HepG2 (cell line): Measurements from ENCODE around the gene KRT27. TPM values are rescaled to one million over a fixed set of nuclear protein-coding genes. Genes with fewer than 3 reads are reported as not detected.
A peak's percentile ranks its signal among the peaks of the same experiment; 100 is the strongest.

Source experiments
- FOXK2 ChIP-seq: fragments of 450-650 bp; IDR thresholded peaks from 2 replicates; pipeline ENCODE4 v1.6.1; 2016
- GLMP ChIP-seq: sonication (generic); formaldehyde crosslinking; IDR thresholded peaks from 2 replicates; pipeline ENCODE4 v1.9.0; 2021; ENCODE audit warnings: missing genetic modification reagents, mild to moderate bottlenecking, borderline replicate concordance
- GPN1 ChIP-seq: sonication (generic); formaldehyde crosslinking; IDR thresholded peaks from 2 replicates; pipeline ENCODE4 v1.5.1; 2020; ENCODE audit warnings: missing genetic modification reagents, borderline replicate concordance
- HNF1A ChIP-seq, 2 experiments: sonication (generic) in 1 of 2; formaldehyde crosslinking in 1 of 2; IDR thresholded peaks; 2 replicates each; pipeline versions ENCODE4 v1.4.0 to v1.6.1; 2016 to 2020; ENCODE audit warnings: borderline replicate concordance in 1 of 2, low read depth in 1 of 2, mild to moderate bottlenecking in 1 of 2, missing genetic modification reagents in 1 of 2
- HNF4G ChIP-seq, 2 experiments: sonication (generic) in 1 of 2; formaldehyde crosslinking in 1 of 2; IDR thresholded peaks; 2 replicates each; pipeline versions ENCODE4 v1.4.0 to v1.6.1; 2011 to 2020; ENCODE audit warnings: borderline replicate concordance in 2 of 2, low read depth in 2 of 2, mild to moderate bottlenecking in 2 of 2, low read length in 1 of 2, missing genetic modification reagents in 1 of 2, moderate library complexity in 1 of 2
- MAZ ChIP-seq, 2 experiments: sonication (generic) in 1 of 2; formaldehyde crosslinking in 1 of 2; IDR thresholded peaks; 2 replicates each; pipeline versions ENCODE4 v1.5.0 to v1.6.1; 2012 to 2020; ENCODE audit warnings: low read depth in 2 of 2, mild to moderate bottlenecking in 2 of 2, borderline replicate concordance in 1 of 2, improper control_type of control experiment in 1 of 2, low read length in 1 of 2, missing genetic modification reagents in 1 of 2, moderate library complexity in 1 of 2
- NCOR1 ChIP-seq: fragments of 200-600 bp; sonication (generic); IDR thresholded peaks from 2 replicates; pipeline ENCODE4 v1.7.0; 2017; ENCODE audit warnings: antibody characterized with exemption, low read length, borderline replicate concordance
- NFE2 ChIP-seq: sonication (generic); formaldehyde crosslinking; IDR thresholded peaks from 2 replicates; pipeline ENCODE4 v1.4.0; 2020; ENCODE audit warnings: missing genetic modification reagents
- RFX1 ChIP-seq: fragments of 450-650 bp; IDR thresholded peaks from 2 replicates; pipeline ENCODE4 v1.6.1; 2017
- SNRNP70 ChIP-seq: fragments of 200-400 bp; formaldehyde crosslinking; IDR thresholded peaks from 2 replicates; pipeline ENCODE4 v1.6.1; 2017; ENCODE audit warnings: mild to moderate bottlenecking, low read depth, low read length, moderate library complexity
- STAT5B ChIP-seq: sonication (generic); formaldehyde crosslinking; IDR thresholded peaks from 2 replicates; pipeline ENCODE4 v1.4.0; 2020; ENCODE audit warnings: missing genetic modification reagents
- ZBTB7B ChIP-seq: sonication (generic); formaldehyde crosslinking; IDR thresholded peaks from 2 replicates; pipeline ENCODE4 v1.4.0; 2020; ENCODE audit warnings: missing genetic modification reagents
- ZMAT3 ChIP-seq: sonication (generic); formaldehyde crosslinking; conservative IDR thresholded peaks from 2 replicates; pipeline ENCODE4 v1.7.0; 2021; ENCODE audit warnings: missing genetic modification reagents
- ZNF383 ChIP-seq: sonication (generic); formaldehyde crosslinking; IDR thresholded peaks from 2 replicates; pipeline ENCODE4 v1.4.0; 2020; ENCODE audit warnings: missing genetic modification reagents, mild to moderate bottlenecking, borderline replicate concordance
- ZNF674 ChIP-seq: sonication (generic); formaldehyde crosslinking; IDR thresholded peaks from 2 replicates; pipeline ENCODE4 v1.5.0; 2020; ENCODE audit warnings: low read depth, mild to moderate bottlenecking, missing genetic modification reagents
- ZNF782 ChIP-seq: sonication (generic); formaldehyde crosslinking; IDR thresholded peaks from 2 replicates; pipeline ENCODE4 v1.4.0; 2020; ENCODE audit warnings: missing genetic modification reagents, mild to moderate bottlenecking, borderline replicate concordance
- polyA plus RNA-seq, 8 experiments: library from polyadenylated mRNA; depleted of rRNA in 3 of 8; stranded (reverse) in 7 of 8; unstranded in 1 of 8; fragments of >200 nt; fragmentation: Illumina TruSeq in 4 of 8; extraction: Trizol in 4 of 8; gene quantifications; 2 replicates each; pipeline versions ENCODE4 v1.2.1 to v1.2.3, GENCODE V29; 2011 to 2016; ENCODE audit warnings: low read depth in 4 of 8, missing spikeins in 1 of 8, mixed read lengths in 1 of 8; ENCODE audit not compliant: insufficient read depth in 1 of 8
- total RNA-seq, 5 experiments: library from RNA; depleted of rRNA; stranded (reverse); fragments of >200 nt; fragmentation: Illumina TruSeq; extraction: Trizol; gene quantifications; 2 replicates each; pipeline ENCODE4 v1.2.3, GENCODE V29; 2016; ENCODE audit warnings: low read depth in 1 of 5
- TF ChIP-seq, protein P1 (sequence below): sonication (generic); formaldehyde crosslinking; IDR thresholded peaks from 2 replicates; pipeline ENCODE4 v1.5.1; 2020; ENCODE audit warnings: mild to moderate bottlenecking, missing genetic modification reagents, moderate library complexity
- TF ChIP-seq, protein P2 (sequence below): sonication (generic); formaldehyde crosslinking; IDR thresholded peaks from 2 replicates; pipeline ENCODE4 v1.8.1; 2023; ENCODE audit warnings: missing genetic modification reagents, mild to moderate bottlenecking, borderline replicate concordance

The KRT27 gene
- total and polyA plus RNA-seq, 2 of the 13 experiments (the other 11 are each of a cell fraction or from before 2014, with no cell fraction given) = not detected

DNA sequence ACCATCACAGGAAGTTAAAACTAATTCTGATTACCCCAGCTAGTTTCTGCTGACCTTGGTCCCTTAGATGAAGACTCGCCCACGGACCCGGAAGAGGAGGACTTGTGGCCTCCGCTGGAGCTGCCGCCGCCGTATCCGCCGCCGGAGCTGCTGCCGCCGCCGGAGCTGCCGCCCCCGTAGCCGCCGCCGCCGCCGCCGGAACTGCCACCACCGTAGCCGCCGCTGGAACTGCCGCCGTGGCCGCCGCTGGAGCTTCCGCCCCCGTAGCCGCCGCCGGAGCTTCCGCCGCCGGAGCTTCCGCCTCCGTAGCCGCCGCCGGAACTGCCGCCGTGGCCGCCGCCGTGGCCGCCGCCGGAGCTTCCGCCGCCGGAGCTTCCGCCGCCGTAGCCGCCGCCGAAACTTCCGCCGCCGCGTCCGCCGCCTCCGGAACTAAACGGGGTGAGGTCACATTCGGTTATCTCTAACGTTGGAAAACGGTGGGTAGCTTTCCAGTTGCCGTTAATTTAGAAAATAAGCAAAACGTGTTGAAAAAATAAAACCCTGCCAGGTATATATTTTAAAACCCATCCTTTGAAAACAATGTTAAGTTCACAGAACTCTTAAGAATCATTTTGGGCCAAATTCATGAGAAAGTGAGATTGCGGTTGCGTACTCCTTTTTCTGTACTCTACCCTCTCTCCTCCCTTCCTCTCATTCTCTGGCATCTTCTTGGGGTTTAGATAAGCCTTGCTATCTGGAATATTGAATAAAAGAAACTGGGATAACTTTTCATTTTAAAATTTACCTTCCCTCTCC lies 36.6 kb upstream of the KRT27 start (continued):
- TF ChIP-seq, protein P1, sequence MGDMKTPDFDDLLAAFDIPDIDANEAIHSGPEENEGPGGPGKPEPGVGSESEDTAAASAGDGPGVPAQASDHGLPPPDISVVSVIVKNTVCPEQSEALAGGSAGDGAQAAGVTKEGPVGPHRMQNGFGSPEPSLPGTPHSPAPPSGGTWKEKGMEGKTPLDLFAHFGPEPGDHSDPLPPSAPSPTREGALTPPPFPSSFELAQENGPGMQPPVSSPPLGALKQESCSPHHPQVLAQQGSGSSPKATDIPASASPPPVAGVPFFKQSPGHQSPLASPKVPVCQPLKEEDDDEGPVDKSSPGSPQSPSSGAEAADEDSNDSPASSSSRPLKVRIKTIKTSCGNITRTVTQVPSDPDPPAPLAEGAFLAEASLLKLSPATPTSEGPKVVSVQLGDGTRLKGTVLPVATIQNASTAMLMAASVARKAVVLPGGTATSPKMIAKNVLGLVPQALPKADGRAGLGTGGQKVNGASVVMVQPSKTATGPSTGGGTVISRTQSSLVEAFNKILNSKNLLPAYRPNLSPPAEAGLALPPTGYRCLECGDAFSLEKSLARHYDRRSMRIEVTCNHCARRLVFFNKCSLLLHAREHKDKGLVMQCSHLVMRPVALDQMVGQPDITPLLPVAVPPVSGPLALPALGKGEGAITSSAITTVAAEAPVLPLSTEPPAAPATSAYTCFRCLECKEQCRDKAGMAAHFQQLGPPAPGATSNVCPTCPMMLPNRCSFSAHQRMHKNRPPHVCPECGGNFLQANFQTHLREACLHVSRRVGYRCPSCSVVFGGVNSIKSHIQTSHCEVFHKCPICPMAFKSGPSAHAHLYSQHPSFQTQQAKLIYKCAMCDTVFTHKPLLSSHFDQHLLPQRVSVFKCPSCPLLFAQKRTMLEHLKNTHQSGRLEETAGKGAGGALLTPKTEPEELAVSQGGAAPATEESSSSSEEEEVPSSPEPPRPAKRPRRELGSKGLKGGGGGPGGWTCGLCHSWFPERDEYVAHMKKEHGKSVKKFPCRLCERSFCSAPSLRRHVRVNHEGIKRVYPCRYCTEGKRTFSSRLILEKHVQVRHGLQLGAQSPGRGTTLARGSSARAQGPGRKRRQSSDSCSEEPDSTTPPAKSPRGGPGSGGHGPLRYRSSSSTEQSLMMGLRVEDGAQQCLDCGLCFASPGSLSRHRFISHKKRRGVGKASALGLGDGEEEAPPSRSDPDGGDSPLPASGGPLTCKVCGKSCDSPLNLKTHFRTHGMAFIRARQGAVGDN = peak; percentile 64
- no peak for TF ChIP-seq ZNF782 (CRISPR knock-in tag)
- TF ChIP-seq ZNF674 (CRISPR knock-in tag) = no peak
- TF ChIP-seq FOXK2 = no peak
- TF ChIP-seq STAT5B = no peak
- TF ChIP-seq GLMP (CRISPR knock-in tag) = no peak
- no peak for TF ChIP-seq NFE2 (CRISPR knock-in tag)
- 0 out of 2 replicates have a peak, but pooled peaks have one; percentile 50 for TF ChIP-seq ZMAT3 (CRISPR knock-in tag)
- no peak for TF ChIP-seq ZBTB7B
- TF ChIP-seq NCOR1 = no peak
- TF ChIP-seq MAZ (IDR thresholded peaks at IDR 0.05; ENCODE audit: borderline replicate concordance, low read depth, low read length) = no peak
- TF ChIP-seq MAZ (CRISPR knock-in tag; IDR thresholded peaks at IDR 0.05; ENCODE audit: low read depth) = peak; percentile 88
- TF ChIP-seq RFX1 = no peak
- TF ChIP-seq HNF1A (IDR thresholded peaks at IDR 0.05; ENCODE audit: low read depth) = no peak
- TF ChIP-seq HNF1A (CRISPR knock-in tag; IDR thresholded peaks at IDR 0.05; ENCODE audit: borderline replicate concordance) = no peak
- TF ChIP-seq ZNF383 = no peak
- TF ChIP-seq SNRNP70 = no peak
- TF ChIP-seq, protein P2, sequence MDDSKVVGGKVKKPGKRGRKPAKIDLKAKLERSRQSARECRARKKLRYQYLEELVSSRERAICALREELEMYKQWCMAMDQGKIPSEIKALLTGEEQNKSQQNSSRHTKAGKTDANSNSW (CRISPR knock-in tag) = no peak
- 0 out of 2 replicates have a peak, but pooled peaks have one; percentile 9 for TF ChIP-seq HNF4G (IDR thresholded peaks at IDR 0.05; ENCODE audit: borderline replicate concordance, low read depth, low read length)
- TF ChIP-seq HNF4G (CRISPR knock-in tag; IDR thresholded peaks at IDR 0.05; ENCODE audit: borderline replicate concordance, low read depth) = no peak
- no peak for TF ChIP-seq GPN1 (CRISPR knock-in tag)
